NT2/D1 (cell line): Measurements from ENCODE around the gene RGS14.
"Not testable (repeated sequence)": the region's sequence is repeated elsewhere in the genome, so short reads cannot be mapped to it uniquely, and the experiment has no call there.

Source experiments
- DNase-seq: peaks from one replicate; pipeline ENCODE4 v3.0.0-alpha.2; 2011; ENCODE audit warnings: low read depth, low spot score
- H3K27me3 ChIP-seq: 2 replicates; pipeline ENCODE4 v1.6.0; 2011; ENCODE audit warnings: mild to moderate bottlenecking; ENCODE audit not compliant: insufficient read length, insufficient read depth
- H3K36me3 ChIP-seq: 2 replicates; pipeline ENCODE4 v1.6.1; 2011; ENCODE audit warnings: mild to moderate bottlenecking, low read length, mixed read lengths; ENCODE audit not compliant: insufficient read depth, insufficient read length
- H3K4me1 ChIP-seq: 2 replicates; pipeline ENCODE4 v1.5.1; 2011; ENCODE audit not compliant: insufficient read depth, insufficient read length
- H3K4me3 ChIP-seq: 2 replicates; pipeline ENCODE4 v1.5.1; 2011; ENCODE audit warnings: low read depth; ENCODE audit not compliant: insufficient read length
- H3K9ac ChIP-seq: 2 replicates; pipeline ENCODE4 v1.6.0; 2011; ENCODE audit warnings: low read depth; ENCODE audit not compliant: insufficient read length
- H3K9me3 ChIP-seq: 2 replicates; pipeline ENCODE4 v1.5.1; 2011; ENCODE audit warnings: mild to moderate bottlenecking, low read length; ENCODE audit not compliant: insufficient read depth
- SUZ12 ChIP-seq: IDR thresholded peaks from 2 replicates; pipeline ENCODE4 v1.6.1; 2011; ENCODE audit not compliant: insufficient read length, insufficient read depth; ENCODE audit errors: extremely low read depth
- YY1 ChIP-seq: IDR thresholded peaks from 2 replicates; pipeline ENCODE4 v1.6.1; 2011; ENCODE audit not compliant: insufficient read length, insufficient read depth
- ZNF274 ChIP-seq: IDR thresholded peaks from 2 replicates; pipeline ENCODE4 v1.6.1; 2011; ENCODE audit warnings: mild to moderate bottlenecking, low read depth, low read length

Gene RGS14

DNA sequence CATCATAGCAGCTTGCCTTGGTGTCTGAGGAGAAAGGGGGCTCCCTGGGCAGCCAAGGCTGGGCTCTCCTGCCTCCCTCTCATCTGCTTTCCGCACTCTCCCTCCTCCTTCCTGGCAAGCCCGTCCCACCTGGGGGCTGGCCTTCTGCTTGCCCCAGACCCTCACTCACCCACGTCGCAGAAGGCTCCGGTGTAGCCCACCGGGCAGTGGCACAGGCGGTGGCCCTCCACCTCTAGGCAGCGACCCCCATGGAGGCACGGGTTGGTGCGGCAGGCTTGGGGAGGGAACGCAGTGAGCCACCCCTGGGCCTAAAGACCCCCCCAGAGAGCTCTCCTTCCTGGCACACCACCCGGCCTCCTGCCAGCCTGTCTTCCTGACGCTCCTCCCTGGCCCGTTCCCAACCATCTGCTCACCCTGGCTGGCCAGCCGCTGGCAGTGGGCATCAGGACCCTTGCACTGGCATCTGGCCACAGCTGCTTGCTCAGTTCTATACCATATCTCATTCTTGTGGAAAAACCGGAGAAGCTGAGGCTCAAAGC lies 47.0 kb downstream of the RGS14 start:
- no peak for DNase-seq
- Histone ChIP-seq H3K4me1 (peaks cover 16% of the 10 kb centered on the region), H3K36me3 (no peaks in the 10 kb centered on the region), H3K27me3 (peaks cover 79% of the 10 kb centered on the region), H3K9ac (peak overlapping the region; percentile 86), H3K9me3 (peaks cover 9% of the 10 kb centered on the region; the same call in 1 of the 2 replicates), H3K4me3 (peak overlapping the region; percentile 61)
- no peak for TF ChIP-seq ZNF274
- no peak for TF ChIP-seq YY1
- no peak for TF ChIP-seq SUZ12

DNA sequence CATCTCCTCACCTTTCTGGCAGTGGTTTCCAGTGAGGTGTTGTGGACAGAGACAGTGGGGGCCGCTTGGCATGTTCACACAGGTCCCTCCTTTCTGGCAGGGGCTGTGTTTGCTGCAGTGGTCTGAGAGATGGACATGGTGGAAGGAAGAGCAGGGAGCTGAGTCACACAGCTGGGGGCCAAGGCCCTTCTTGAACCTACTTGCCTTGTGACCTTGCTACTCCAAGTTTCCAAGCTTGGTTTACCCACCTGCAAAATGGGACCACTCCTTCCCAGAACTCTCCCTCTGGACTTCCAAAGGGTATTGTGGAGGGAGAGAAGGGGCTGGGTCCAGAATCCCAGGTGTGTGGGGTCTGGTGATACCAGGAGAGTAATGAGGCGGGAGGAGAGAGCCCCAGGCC lies 47.6 kb downstream of the RGS14 start:
- no peak overlapping the region for H3K4me3 ChIP-seq
- no peak for DNase-seq
- peaks cover 9% of the 10 kb centered on the region; the same call in 1 of the 2 replicates for H3K9me3 ChIP-seq
- TF ChIP-seq SUZ12 (no peak), ZNF274 (no peak), YY1 (no peak)
- H3K36me3 ChIP-seq, result no peaks in the 10 kb centered on the region
- no peak overlapping the region for H3K9ac ChIP-seq
- peaks cover 75% of the 10 kb centered on the region for H3K27me3 ChIP-seq
- peaks cover 16% of the 10 kb centered on the region for H3K4me1 ChIP-seq

DNA sequence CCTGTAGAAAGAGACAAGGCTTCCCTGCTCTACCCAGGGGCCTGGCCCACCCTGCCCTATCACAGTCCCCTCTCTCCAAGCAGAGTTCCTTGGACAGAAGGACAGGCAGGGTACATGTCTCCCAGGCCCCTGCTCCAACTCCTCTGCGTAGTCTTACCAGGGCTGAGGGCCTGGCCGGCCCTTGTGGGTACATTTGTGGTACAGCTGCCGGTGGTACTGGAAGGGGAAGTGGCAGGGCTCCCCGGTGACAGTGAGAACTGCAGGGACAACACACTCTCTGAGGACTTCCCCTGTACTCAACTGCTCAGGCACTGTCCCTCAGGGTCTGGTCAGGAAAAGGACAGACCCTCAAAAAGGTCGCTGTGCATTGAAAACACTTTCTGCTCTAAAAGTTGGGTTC lies 48.1 kb downstream of the RGS14 start:
- H3K4me3 ChIP-seq, result no peak overlapping the region
- peaks cover 71% of the 10 kb centered on the region for H3K27me3 ChIP-seq
- no peaks in the 10 kb centered on the region for H3K36me3 ChIP-seq
- peaks cover 9% of the 10 kb centered on the region; the same call in 1 of the 2 replicates for H3K9me3 ChIP-seq
- DNase-seq, result no peak
- peaks cover 16% of the 10 kb centered on the region for H3K4me1 ChIP-seq
- H3K9ac ChIP-seq, result no peak overlapping the region
- no peak for TF ChIP-seq ZNF274
- no peak for TF ChIP-seq YY1
- no peak for TF ChIP-seq SUZ12

- no peak for TF ChIP-seq SUZ12
- no peak for TF ChIP-seq ZNF274
- TF ChIP-seq YY1, result no peak
- no peak within 1 kb of the TSS for H3K4me3 ChIP-seq
- H3K4me1 ChIP-seq, result no peaks in the 10 kb centered on the region
- DNase-seq, result no peak
- H3K9ac ChIP-seq, result no peak within 1 kb of the TSS
- H3K9me3 ChIP-seq, result no peaks in the 10 kb centered on the region
- H3K27me3 ChIP-seq, result peaks cover 50% of the 10 kb centered on the region
- no peaks in the 10 kb centered on the region for H3K36me3 ChIP-seq
Observed at GRCh38 chr5:177409043-177409801, 51.5 kb downstream of the RGS14 start, which contains the start of gene F12. Gene F12, minus strand, starts transcription at chr5:177409564. Its CDS starts 37 bp downstream, at chr5:177409527.

DNA sequence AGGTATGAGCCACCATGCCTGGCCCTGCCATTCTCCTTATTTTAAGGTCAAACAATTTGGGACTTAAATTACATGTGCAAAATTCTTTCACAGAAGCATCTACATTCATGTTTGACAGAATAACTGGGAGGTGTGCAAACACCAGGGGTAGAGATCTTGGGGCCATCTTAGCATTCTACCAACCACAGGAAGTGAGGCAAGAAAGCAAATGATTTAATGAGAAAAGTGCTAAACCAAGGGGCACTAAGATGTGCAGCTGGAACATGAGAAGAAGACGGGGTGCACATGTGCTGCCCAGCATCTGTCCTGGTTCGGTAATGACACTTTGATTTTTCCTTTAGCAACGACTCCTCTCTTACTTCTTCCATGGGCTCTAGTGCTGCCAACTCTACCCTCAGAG lies 52.9 kb downstream of the RGS14 start:
- no peak for DNase-seq

GRCh38 chr5:177412603-177413233 lies 55.0 kb downstream of the RGS14 start:
- Histone ChIP-seq H3K9me3 (no peaks in the 10 kb centered on the region), H3K9ac (no peak overlapping the region), H3K4me3 (no peak overlapping the region), H3K4me1 (peaks cover 5% of the 10 kb centered on the region), H3K36me3 (no peaks in the 10 kb centered on the region), H3K27me3 (peaks cover 25% of the 10 kb centered on the region)
- TF ChIP-seq YY1 (no peak), ZNF274 (no peak), SUZ12 (no peak)
- DNase-seq, result no peak

More for the DNA sequence above, 52.9 kb downstream of the RGS14 start:
- Histone ChIP-seq H3K4me3 (no peak overlapping the region), H3K9ac (no peak overlapping the region), H3K27me3 (peaks cover 36% of the 10 kb centered on the region), H3K4me1 (no peaks in the 10 kb centered on the region), H3K36me3 (no peaks in the 10 kb centered on the region), H3K9me3 (no peaks in the 10 kb centered on the region)
- TF ChIP-seq YY1 (no peak), ZNF274 (no peak), SUZ12 (no peak)

DNA sequence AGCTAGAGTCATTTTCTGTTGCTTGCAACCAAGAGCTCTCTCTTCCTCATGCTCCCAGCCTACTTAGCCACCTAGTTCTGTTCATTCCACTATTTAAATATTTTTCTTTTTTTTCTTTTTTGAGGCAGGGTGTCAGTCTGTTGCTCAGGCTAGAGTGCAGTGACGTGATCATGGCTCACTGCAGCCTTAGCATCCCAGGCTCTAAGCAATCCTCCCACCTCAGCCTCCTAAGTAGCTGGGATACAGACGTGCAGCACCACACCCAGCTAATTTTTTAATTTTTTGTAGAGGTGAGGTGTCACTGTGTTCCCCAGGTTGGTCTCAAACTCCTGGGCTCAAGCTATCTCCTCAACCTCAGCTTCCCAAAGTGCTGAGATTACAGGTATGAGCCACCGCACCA lies 56.8 kb downstream of the RGS14 start:
- Histone ChIP-seq H3K9me3 (no peaks in the 10 kb centered on the region), H3K27me3 (peaks cover 15% of the 10 kb centered on the region), H3K4me1 (peaks cover 5% of the 10 kb centered on the region), H3K9ac (no peak overlapping the region), H3K4me3 (no peak overlapping the region), H3K36me3 (no peaks in the 10 kb centered on the region)
- no peak for DNase-seq
- TF ChIP-seq YY1 (no peak), ZNF274 (no peak), SUZ12 (no peak)

DNA sequence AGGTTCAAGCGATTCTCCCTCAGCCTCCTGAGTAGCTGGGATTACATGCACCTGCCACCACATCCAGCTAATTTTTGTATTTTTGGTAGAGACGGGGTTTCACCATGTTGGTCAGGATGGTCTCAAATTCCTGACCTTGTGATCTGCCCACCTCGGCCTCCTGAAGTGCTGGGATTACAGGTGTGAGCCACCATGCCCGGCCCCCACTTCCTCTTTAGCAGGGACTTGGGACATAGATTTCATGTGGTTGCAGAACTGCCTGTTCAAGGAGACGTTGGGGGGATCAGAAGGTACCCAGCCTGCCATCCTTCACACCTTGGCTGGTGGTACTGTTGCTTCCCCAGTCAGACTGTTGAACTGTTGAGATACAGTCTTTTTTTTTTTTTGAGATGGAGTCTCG lies 59.4 kb downstream of the RGS14 start:
- H3K4me3 ChIP-seq, H3K9ac ChIP-seq, H3K9me3 ChIP-seq, DNase-seq, H3K4me1 ChIP-seq, H3K36me3 ChIP-seq: not testable (repeated sequence)
- H3K27me3 ChIP-seq, result peaks cover 11% of the 10 kb centered on the region
